Measurements from ENCODE around the gene CPA2. TPM values are rescaled to one million over a fixed set of nuclear protein-coding genes. Genes with fewer than 3 reads are reported as not detected.
"Not testable (repeated sequence)": the region's sequence is repeated elsewhere in the genome, so short reads cannot be mapped to it uniquely, and the experiment has no call there.

CPA2 gene
- total and polyA plus RNA-seq, 4 donors, result 0.38 to 2.8 (median 0.86) TPM

- H3K9me3 ChIP-seq (ENCODE audit: control insufficient read depth, low read length), result no peaks in the 10 kb centered on the region
- no peaks in the 10 kb centered on the region for H3K4me1 ChIP-seq (ENCODE audit: control insufficient read depth in 1 of 2, insufficient read depth in 2 of 2, low read length in 2 of 2)
- no peaks in the 10 kb centered on the region for H3K36me3 ChIP-seq (ENCODE audit: control insufficient read depth in 1 of 2, insufficient read depth in 2 of 2, low read length in 1 of 2)
- ATAC-seq (ENCODE audit: low FRiP score) (no peak), DNase-seq (no peak)
- intact Hi-C loops (cut with DNase I), result no loop called here
- WGBS, 2 donors, result 13 to 34% methylated on average over 1 of the region's 1 CpG
- no peak overlapping the region for H3K27ac ChIP-seq (ENCODE audit: low read depth in 1 of 2, low read length in 2 of 2)
- no peak overlapping the region for H3K4me3 ChIP-seq (ENCODE audit: low read length in 2 of 2)
- H3K27me3 ChIP-seq (ENCODE audit: control insufficient read depth in 1 of 2, insufficient read depth in 2 of 2, low read length in 1 of 2), result no peaks in the 10 kb centered on the region
These were observed 38.6 kb upstream of the CPA2 start for GRCh38 chr7:130227883-130228575.

GRCh38 chr7:130228840-130229502 is 37.7 kb upstream of the CPA2 start:
- ATAC-seq (ENCODE audit: low FRiP score) (no peak), DNase-seq (no peak)
- Histone ChIP-seq H3K4me1 (ENCODE audit: control insufficient read depth in 1 of 2, insufficient read depth in 2 of 2, low read length in 2 of 2) (no peaks in the 10 kb centered on the region), H3K36me3 (ENCODE audit: control insufficient read depth in 1 of 2, insufficient read depth in 2 of 2, low read length in 1 of 2) (no peaks in the 10 kb centered on the region), H3K27ac (ENCODE audit: low read depth in 1 of 2, low read length in 2 of 2) (no peak overlapping the region), H3K4me3 (ENCODE audit: low read length in 2 of 2) (no peak overlapping the region), H3K9me3 (ENCODE audit: control insufficient read depth, low read length) (no peaks in the 10 kb centered on the region), H3K27me3 (ENCODE audit: control insufficient read depth in 1 of 2, insufficient read depth in 2 of 2, low read length in 1 of 2) (no peaks in the 10 kb centered on the region)
- intact Hi-C loops (cut with DNase I), result no loop called here
- WGBS, 2 donors, result 58 to 63% methylated on average over 7 of the region's 7 CpGs

GRCh38 chr7:130229981-130230380 is 36.7 kb upstream of the CPA2 start:
- WGBS, 2 donors, result 92 to 94% methylated on average over 16 to 28 of the region's 28 CpGs
- H3K27me3 ChIP-seq (ENCODE audit: control insufficient read depth in 1 of 2, insufficient read depth in 2 of 2, low read length in 1 of 2); H3K36me3 ChIP-seq (ENCODE audit: control insufficient read depth in 1 of 2, insufficient read depth in 2 of 2, low read length in 1 of 2); DNase-seq; H3K4me1 ChIP-seq (ENCODE audit: control insufficient read depth in 1 of 2, insufficient read depth in 2 of 2, low read length in 2 of 2); H3K9me3 ChIP-seq (ENCODE audit: control insufficient read depth, low read length); H3K4me3 ChIP-seq (ENCODE audit: low read length in 2 of 2); intact Hi-C loops (cut with DNase I); ATAC-seq (ENCODE audit: low FRiP score); H3K27ac ChIP-seq (ENCODE audit: low read depth in 1 of 2, low read length in 2 of 2): not testable (repeated sequence)

GRCh38 chr7:130231792-130232191 is 34.9 kb upstream of the CPA2 start:
- ATAC-seq (ENCODE audit: low FRiP score) (no peak), DNase-seq (no peak)
- no peak overlapping the region for H3K4me3 ChIP-seq (ENCODE audit: low read length in 2 of 2)
- H3K27me3 ChIP-seq (ENCODE audit: control insufficient read depth in 1 of 2, insufficient read depth in 2 of 2, low read length in 1 of 2), result no peaks in the 10 kb centered on the region
- H3K9me3 ChIP-seq (ENCODE audit: control insufficient read depth, low read length), result no peaks in the 10 kb centered on the region
- no peaks in the 10 kb centered on the region for H3K4me1 ChIP-seq (ENCODE audit: control insufficient read depth in 1 of 2, insufficient read depth in 2 of 2, low read length in 2 of 2)
- intact Hi-C loops (cut with DNase I), result no loop called here
- no peak overlapping the region for H3K27ac ChIP-seq (ENCODE audit: low read depth in 1 of 2, low read length in 2 of 2)
- no peaks in the 10 kb centered on the region for H3K36me3 ChIP-seq (ENCODE audit: control insufficient read depth in 1 of 2, insufficient read depth in 2 of 2, low read length in 1 of 2)
- 63 to 64% methylated on average over 6 of the region's 6 CpGs for WGBS, 2 donors

GRCh38 chr7:130232209-130232608 is 34.5 kb upstream of the CPA2 start:
- intact Hi-C loops (cut with DNase I), result no loop called here
- H3K9me3 ChIP-seq (ENCODE audit: control insufficient read depth, low read length), result no peaks in the 10 kb centered on the region
- no peak overlapping the region for H3K4me3 ChIP-seq (ENCODE audit: low read length in 2 of 2)
- DNase-seq (no peak), ATAC-seq (ENCODE audit: low FRiP score) (no peak)
- no peaks in the 10 kb centered on the region for H3K27me3 ChIP-seq (ENCODE audit: control insufficient read depth in 1 of 2, insufficient read depth in 2 of 2, low read length in 1 of 2)
- 53 to 58% methylated on average over 2 of the region's 2 CpGs for WGBS, 2 donors
- no peaks in the 10 kb centered on the region for H3K4me1 ChIP-seq (ENCODE audit: control insufficient read depth in 1 of 2, insufficient read depth in 2 of 2, low read length in 2 of 2)
- H3K27ac ChIP-seq (ENCODE audit: low read depth in 1 of 2, low read length in 2 of 2), result no peak overlapping the region
- H3K36me3 ChIP-seq (ENCODE audit: control insufficient read depth in 1 of 2, insufficient read depth in 2 of 2, low read length in 1 of 2), result no peaks in the 10 kb centered on the region

GRCh38 chr7:130234078-130234477 is 32.6 kb upstream of the CPA2 start:
- no peaks in the 10 kb centered on the region for H3K4me1 ChIP-seq (ENCODE audit: control insufficient read depth in 1 of 2, insufficient read depth in 2 of 2, low read length in 2 of 2)
- H3K36me3 ChIP-seq (ENCODE audit: control insufficient read depth in 1 of 2, insufficient read depth in 2 of 2, low read length in 1 of 2), result no peaks in the 10 kb centered on the region
- intact Hi-C loops (cut with DNase I), result no loop called here
- ATAC-seq (ENCODE audit: low FRiP score), result no peak
- no peak overlapping the region for H3K27ac ChIP-seq (ENCODE audit: low read depth in 1 of 2, low read length in 2 of 2)
- no peaks in the 10 kb centered on the region for H3K9me3 ChIP-seq (ENCODE audit: control insufficient read depth, low read length)
- no peak for DNase-seq
- no peaks in the 10 kb centered on the region for H3K27me3 ChIP-seq (ENCODE audit: control insufficient read depth in 1 of 2, insufficient read depth in 2 of 2, low read length in 1 of 2)
- WGBS, 2 donors, result 88 to 94% methylated on average over 2 of the region's 2 CpGs
- H3K4me3 ChIP-seq (ENCODE audit: low read length in 2 of 2), result no peak overlapping the region

GRCh38 chr7:130236361-130236760 is 30.3 kb upstream of the CPA2 start:
- DNase-seq; H3K27ac ChIP-seq (ENCODE audit: low read depth in 1 of 2, low read length in 2 of 2); intact Hi-C loops (cut with DNase I); H3K4me3 ChIP-seq (ENCODE audit: low read length in 2 of 2); H3K36me3 ChIP-seq (ENCODE audit: control insufficient read depth in 1 of 2, insufficient read depth in 2 of 2, low read length in 1 of 2); H3K9me3 ChIP-seq (ENCODE audit: control insufficient read depth, low read length); ATAC-seq (ENCODE audit: low FRiP score); H3K4me1 ChIP-seq (ENCODE audit: control insufficient read depth in 1 of 2, insufficient read depth in 2 of 2, low read length in 2 of 2); H3K27me3 ChIP-seq (ENCODE audit: control insufficient read depth in 1 of 2, insufficient read depth in 2 of 2, low read length in 1 of 2): not testable (repeated sequence)
- 43 to 54% methylated on average over 4 of the region's 4 CpGs for WGBS, 2 donors

- Histone ChIP-seq H3K27me3 (ENCODE audit: control insufficient read depth in 1 of 2, insufficient read depth in 2 of 2, low read length in 1 of 2) (no peaks in the 10 kb centered on the region), H3K36me3 (ENCODE audit: control insufficient read depth in 1 of 2, insufficient read depth in 2 of 2, low read length in 1 of 2) (no peaks in the 10 kb centered on the region), H3K9me3 (ENCODE audit: control insufficient read depth, low read length) (no peaks in the 10 kb centered on the region), H3K4me1 (ENCODE audit: control insufficient read depth in 1 of 2, insufficient read depth in 2 of 2, low read length in 2 of 2) (no peaks in the 10 kb centered on the region), H3K27ac (ENCODE audit: low read depth in 1 of 2, low read length in 2 of 2) (no peak overlapping the region), H3K4me3 (ENCODE audit: low read length in 2 of 2) (no peak overlapping the region)
- intact Hi-C loops (cut with DNase I), result loop anchor here in 1 of 2 donors (5.0 kb wide), 1 partner anchor 482 kb away; no protein-coding TSS in a partner anchor
- 87 to 90% methylated on average over 1 of the region's 1 CpG for WGBS, 2 donors
- ATAC-seq (ENCODE audit: low FRiP score) (no peak), DNase-seq (no peak)
These were observed 26.4 kb upstream of the CPA2 start for GRCh38 chr7:130240240-130240639.

Data from aorta (tissue), 5 donors.